ENCODE measurements around the gene ZNF687. TPM values are rescaled to one million over a fixed set of nuclear protein-coding genes. Genes with fewer than 3 reads are reported as not detected.

The ZNF687 gene
- total RNA-seq, 2 experiments from 2014 or later = 20.9 to 31.6 TPM

DNA sequence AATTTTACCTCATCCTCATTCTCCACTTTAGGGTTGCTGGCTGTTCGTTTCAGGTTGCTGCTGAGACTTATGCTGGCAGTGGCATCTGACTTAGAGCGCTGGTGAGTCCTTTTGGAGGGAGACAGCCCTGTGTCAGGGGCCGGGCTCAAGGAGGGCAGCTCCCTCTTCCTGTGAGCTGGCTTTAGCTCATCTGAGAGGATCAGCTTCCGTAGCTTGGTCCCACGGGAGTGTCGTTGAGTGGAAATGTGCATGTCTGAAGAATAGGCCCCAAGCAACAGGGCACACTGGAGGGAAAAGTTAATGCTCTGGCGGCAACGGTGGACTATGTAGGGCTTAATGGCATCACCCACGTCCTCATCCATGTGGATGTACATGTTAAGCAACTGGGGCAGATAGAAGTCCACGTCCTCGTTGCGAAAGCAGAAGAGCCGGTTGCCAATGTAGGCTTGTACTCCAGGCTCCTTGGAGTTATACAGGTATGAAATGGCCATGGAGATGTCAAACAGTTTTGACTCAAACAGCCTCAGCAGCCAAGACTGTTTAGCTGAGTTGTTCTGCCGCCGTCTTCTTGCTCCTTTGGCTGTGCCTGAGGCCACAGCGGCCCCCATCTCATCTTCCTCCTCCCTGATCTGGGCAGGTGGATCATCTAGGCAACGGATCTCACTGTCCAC is 33.6 kb downstream of the ZNF687 start:
- BruUV-seq (replicated peaks) = no TSS peak

GRCh38 chr1:151318975-151319374 is 36.9 kb downstream of the ZNF687 start:
- Histone ChIP-seq H3K4me1 (ENCODE audit: insufficient read depth, low read length, poor library complexity, severe bottlenecking) (no peaks in the 10 kb centered on the region), H2AFZ (ENCODE audit: low read length) (no peak overlapping the region), H4K20me1 (ENCODE audit: insufficient read depth, low read length) (no peaks in the 10 kb centered on the region), H3K27ac (ENCODE audit: low read depth, low read length, poor library complexity, severe bottlenecking) (no peak overlapping the region), H3K9me2 (ENCODE audit: insufficient read depth, low read length) (no peaks in the 10 kb centered on the region), H3K36me3 (ENCODE audit: insufficient read depth, low read length) (peaks cover 69% of the 10 kb centered on the region), H3K4me2 (ENCODE audit: low read length) (no peak overlapping the region), H3K79me2 (ENCODE audit: insufficient read depth, low read depth, low read length) (no peaks in the 10 kb centered on the region), H3K9me3 (ENCODE audit: low read length) (no peaks in the 10 kb centered on the region), H3K4me3 (ENCODE audit: low read depth, low read length, poor library complexity, severe bottlenecking) (no peak overlapping the region)
- TF ChIP-seq, protein P1, sequence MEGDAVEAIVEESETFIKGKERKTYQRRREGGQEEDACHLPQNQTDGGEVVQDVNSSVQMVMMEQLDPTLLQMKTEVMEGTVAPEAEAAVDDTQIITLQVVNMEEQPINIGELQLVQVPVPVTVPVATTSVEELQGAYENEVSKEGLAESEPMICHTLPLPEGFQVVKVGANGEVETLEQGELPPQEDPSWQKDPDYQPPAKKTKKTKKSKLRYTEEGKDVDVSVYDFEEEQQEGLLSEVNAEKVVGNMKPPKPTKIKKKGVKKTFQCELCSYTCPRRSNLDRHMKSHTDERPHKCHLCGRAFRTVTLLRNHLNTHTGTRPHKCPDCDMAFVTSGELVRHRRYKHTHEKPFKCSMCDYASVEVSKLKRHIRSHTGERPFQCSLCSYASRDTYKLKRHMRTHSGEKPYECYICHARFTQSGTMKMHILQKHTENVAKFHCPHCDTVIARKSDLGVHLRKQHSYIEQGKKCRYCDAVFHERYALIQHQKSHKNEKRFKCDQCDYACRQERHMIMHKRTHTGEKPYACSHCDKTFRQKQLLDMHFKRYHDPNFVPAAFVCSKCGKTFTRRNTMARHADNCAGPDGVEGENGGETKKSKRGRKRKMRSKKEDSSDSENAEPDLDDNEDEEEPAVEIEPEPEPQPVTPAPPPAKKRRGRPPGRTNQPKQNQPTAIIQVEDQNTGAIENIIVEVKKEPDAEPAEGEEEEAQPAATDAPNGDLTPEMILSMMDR (conservative IDR thresholded peaks at IDR 0.05; ENCODE audit: low read length) = no peak
- no peak for TF ChIP-seq EZH2phosphoT487 (IDR thresholded peaks at IDR 0.05; ENCODE audit: borderline replicate concordance, low read depth, low read length)
- CTCF ChIA-PET (ENCODE audit: unreplicated experiment) = no interaction called here
- no TSS peak for BruUV-seq (replicated peaks)
- intact Hi-C loops (cut with micrococcal nuclease; ENCODE audit: unreplicated experiment) = no loop called here
- POLR2A ChIA-PET = no interaction called here
- DNase-seq (ENCODE audit: low spot score) = no peak

More for the DNA sequence above, 33.6 kb downstream of the ZNF687 start:
- no peaks in the 10 kb centered on the region for H3K9me3 ChIP-seq (ENCODE audit: low read length)
- no peak overlapping the region for H3K4me3 ChIP-seq (ENCODE audit: low read depth, low read length, poor library complexity, severe bottlenecking)
- no peaks in the 10 kb centered on the region for H3K79me2 ChIP-seq (ENCODE audit: insufficient read depth, low read depth, low read length)
- peaks cover 81% of the 10 kb centered on the region for H3K36me3 ChIP-seq (ENCODE audit: insufficient read depth, low read length)
- H2AFZ ChIP-seq (ENCODE audit: low read length) = no peak overlapping the region
- no peak for DNase-seq (ENCODE audit: low spot score)
- H3K4me2 ChIP-seq (ENCODE audit: low read length) = no peak overlapping the region
- H3K27ac ChIP-seq (ENCODE audit: low read depth, low read length, poor library complexity, severe bottlenecking) = no peak overlapping the region
- TF ChIP-seq EZH2phosphoT487 (IDR thresholded peaks at IDR 0.05; ENCODE audit: borderline replicate concordance, low read depth, low read length) = no peak
- H4K20me1 ChIP-seq (ENCODE audit: insufficient read depth, low read length) = no peaks in the 10 kb centered on the region
- ChIA-PET CTCF (ENCODE audit: unreplicated experiment) (no interaction called here), POLR2A (interaction anchor here (2.6 kb wide), 1 partner anchor 11 kb away, joined by 11 read pairs; the partner anchor contains the start of gene PI4KB)
- no peaks in the 10 kb centered on the region for H3K9me2 ChIP-seq (ENCODE audit: insufficient read depth, low read length)
- intact Hi-C loops (cut with micrococcal nuclease; ENCODE audit: unreplicated experiment) = no loop called here
- no peaks in the 10 kb centered on the region for H3K4me1 ChIP-seq (ENCODE audit: insufficient read depth, low read length, poor library complexity, severe bottlenecking)

DNA sequence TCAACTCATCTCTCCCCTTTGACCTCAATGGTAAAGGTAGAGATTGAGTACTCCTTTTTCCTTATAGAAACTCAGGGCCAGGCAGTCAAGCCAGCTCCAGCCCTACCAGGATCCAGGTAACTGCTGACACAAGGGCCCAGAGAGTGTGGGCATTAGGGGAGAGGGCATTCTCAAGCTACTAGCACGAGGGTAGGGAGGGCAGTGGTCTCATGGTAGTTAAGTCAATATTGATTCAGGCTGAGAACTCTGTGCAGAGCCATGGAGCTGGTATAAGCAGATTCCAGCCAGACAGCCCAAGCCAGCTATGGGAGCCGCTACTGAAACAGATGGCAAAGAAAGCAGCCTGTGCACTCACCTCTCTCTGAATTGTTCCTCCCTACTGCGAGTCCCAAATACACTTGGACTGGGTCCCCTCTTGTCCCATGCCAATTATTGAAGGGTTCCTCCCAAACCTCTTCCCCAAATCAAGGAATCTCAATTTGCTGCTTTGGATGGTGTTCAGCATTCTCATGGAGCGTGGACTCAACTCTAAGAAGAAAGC is 42.4 kb downstream of the ZNF687 start:
- CTCF ChIA-PET (ENCODE audit: unreplicated experiment) = no interaction called here
- H3K9me3 ChIP-seq (ENCODE audit: low read length) = no peaks in the 10 kb centered on the region
- H3K79me2 ChIP-seq (ENCODE audit: insufficient read depth, low read depth, low read length) = peaks cover 17% of the 10 kb centered on the region
- no peak for DNase-seq (ENCODE audit: low spot score)
- H3K4me1 ChIP-seq (ENCODE audit: insufficient read depth, low read length, poor library complexity, severe bottlenecking) = peaks cover 23% of the 10 kb centered on the region
- H3K9me2 ChIP-seq (ENCODE audit: insufficient read depth, low read length) = no peaks in the 10 kb centered on the region
- no peak overlapping the region for H2AFZ ChIP-seq (ENCODE audit: low read length)
- H3K4me3 ChIP-seq (ENCODE audit: low read depth, low read length, poor library complexity, severe bottlenecking) = no peak overlapping the region
- no peaks in the 10 kb centered on the region for H4K20me1 ChIP-seq (ENCODE audit: insufficient read depth, low read length)
- no TSS peak for BruUV-seq (replicated peaks)
- no peak overlapping the region for H3K27ac ChIP-seq (ENCODE audit: low read depth, low read length, poor library complexity, severe bottlenecking)
- no peak for TF ChIP-seq EZH2phosphoT487 (IDR thresholded peaks at IDR 0.05; ENCODE audit: borderline replicate concordance, low read depth, low read length)
- TF ChIP-seq, protein P1 (conservative IDR thresholded peaks at IDR 0.05; ENCODE audit: low read length) = no peak
- peaks cover 47% of the 10 kb centered on the region for H3K36me3 ChIP-seq (ENCODE audit: insufficient read depth, low read length)
- POLR2A ChIA-PET = interaction anchor here (1.7 kb wide), 1 partner anchor 15 kb away, joined by 5 read pairs; no protein-coding TSS in a partner anchor
- no peak overlapping the region for H3K4me2 ChIP-seq (ENCODE audit: low read length)
- intact Hi-C loops (cut with micrococcal nuclease; ENCODE audit: unreplicated experiment) = no loop called here

Data from OCI-LY7 (cell line).